ENCODE data around the gene MED13.

Gene MED13

DNA sequence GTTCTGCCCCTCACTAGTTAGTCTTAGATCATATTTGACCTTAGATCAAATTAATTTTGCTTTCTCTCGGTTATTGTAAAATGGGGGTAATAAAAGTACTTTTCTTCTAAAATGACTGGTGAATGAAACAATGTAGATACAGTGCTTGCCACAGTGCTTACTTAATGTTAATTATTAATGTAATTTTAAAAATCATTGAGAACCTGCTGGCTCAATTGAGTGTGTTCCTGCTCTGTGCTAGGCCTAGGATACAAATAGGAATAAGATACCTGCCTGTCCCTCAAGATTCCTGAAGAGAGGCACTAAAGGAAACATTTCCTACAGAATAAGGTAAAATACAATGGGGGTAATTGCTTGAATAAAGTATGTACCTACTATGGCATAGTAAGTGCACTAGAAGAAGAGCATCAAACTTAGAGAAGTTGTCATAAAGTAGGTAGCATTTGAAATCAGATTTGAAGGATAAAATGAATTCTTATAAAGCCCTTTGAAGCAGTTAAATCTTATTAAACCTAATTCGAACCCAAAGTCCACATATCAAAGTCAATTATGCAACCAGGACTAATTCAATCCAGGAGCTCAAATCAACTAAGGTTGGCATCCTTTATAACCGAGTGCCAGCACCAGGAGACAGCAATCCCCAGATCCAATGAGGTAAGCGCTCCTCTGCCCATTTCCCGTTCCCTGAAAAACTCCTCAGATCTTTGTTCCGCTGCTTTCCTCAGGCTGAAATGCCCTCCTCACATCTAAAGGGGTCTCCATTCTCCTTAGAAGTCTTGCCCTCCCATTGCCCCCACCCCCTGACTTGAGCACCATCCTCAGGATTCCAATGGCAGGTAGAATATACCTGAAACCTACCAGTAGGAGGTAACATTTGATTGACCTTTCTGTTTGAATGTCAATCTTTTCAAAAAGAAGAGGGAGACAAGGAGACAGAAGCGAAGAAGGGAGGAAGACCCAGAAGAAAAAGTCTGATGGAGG, 2.4 kb upstream of the MED13 start:
- H3K4me3 ChIP-seq (ENCODE audit: low read depth, low read length): no peak overlapping the region
- DNase-seq (ENCODE audit: low read depth): no peak
- TF ChIP-seq, protein P1, sequence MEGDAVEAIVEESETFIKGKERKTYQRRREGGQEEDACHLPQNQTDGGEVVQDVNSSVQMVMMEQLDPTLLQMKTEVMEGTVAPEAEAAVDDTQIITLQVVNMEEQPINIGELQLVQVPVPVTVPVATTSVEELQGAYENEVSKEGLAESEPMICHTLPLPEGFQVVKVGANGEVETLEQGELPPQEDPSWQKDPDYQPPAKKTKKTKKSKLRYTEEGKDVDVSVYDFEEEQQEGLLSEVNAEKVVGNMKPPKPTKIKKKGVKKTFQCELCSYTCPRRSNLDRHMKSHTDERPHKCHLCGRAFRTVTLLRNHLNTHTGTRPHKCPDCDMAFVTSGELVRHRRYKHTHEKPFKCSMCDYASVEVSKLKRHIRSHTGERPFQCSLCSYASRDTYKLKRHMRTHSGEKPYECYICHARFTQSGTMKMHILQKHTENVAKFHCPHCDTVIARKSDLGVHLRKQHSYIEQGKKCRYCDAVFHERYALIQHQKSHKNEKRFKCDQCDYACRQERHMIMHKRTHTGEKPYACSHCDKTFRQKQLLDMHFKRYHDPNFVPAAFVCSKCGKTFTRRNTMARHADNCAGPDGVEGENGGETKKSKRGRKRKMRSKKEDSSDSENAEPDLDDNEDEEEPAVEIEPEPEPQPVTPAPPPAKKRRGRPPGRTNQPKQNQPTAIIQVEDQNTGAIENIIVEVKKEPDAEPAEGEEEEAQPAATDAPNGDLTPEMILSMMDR (IDR thresholded peaks at IDR 0.05; ENCODE audit: control insufficient read depth, extremely low read depth, insufficient read depth): no peak

GRCh38 chr17:62065611-62066468, 762 bp upstream of the MED13 start:
- DNase-seq (ENCODE audit: low read depth): peak; percentile 87
- H3K4me3 ChIP-seq (ENCODE audit: low read depth, low read length): peak overlapping the region; percentile 92
- TF ChIP-seq, protein P1 (IDR thresholded peaks at IDR 0.05; ENCODE audit: control insufficient read depth, extremely low read depth, insufficient read depth): peak; percentile 79

DNA sequence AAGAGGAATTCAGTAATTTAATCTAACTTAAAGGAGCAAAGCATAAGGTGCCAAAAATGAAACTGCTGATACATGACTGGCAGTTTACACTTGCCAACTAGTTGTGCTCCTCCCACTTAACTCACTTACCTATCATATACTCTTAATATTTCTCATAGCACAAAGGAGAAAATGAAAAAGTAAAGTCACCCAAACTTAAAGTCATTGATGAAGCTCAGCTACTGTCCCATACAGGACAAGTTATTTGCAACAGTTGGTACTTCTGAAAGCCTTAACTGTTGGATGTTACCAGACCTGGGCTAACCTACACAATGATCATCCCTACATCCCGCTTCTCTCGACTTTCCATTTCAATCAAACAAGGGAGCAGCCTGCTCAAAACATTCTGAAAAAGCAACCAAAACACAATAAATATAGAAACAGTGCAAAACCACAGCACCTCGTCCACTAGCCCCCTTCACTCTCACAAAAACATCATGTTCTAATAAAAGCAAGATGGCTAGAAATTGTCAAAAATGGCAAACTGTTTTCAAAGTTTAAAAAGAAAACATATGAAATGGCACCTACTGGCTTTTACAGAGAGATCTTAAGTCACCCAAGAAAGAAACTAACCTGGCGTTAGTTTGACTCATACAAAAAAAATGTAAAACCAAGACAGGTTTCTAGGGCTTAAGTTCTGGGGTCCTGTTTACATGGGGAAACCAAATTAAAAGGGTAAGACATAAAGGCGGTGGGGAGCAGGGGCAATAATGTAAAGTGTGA, 868 bp downstream of the MED13 start:
- DNase-seq (ENCODE audit: low read depth): peak; percentile 28
- TF ChIP-seq, protein P1 (IDR thresholded peaks at IDR 0.05; ENCODE audit: control insufficient read depth, extremely low read depth, insufficient read depth): no peak
- H3K4me3 ChIP-seq (ENCODE audit: low read depth, low read length): peak overlapping the region; percentile 92

DNA sequence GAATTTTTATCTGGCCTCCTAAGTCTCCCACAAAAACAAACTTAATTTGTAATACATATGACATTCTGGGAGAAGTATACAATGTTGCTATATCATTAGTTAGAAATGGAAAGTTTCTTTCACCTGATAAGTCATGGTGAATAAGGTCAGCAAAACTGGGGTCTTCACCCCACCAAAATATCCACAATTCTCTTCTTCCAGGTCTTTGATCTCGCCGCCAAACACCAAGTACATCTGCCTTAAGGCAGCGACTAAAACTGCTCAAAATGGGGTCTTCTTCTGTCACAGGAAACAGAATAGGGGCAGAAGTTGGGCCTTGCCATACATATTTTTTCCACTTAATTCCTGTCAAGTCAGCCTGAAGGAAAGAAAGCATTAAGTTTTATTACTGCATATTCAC, 2.1 kb downstream of the MED13 start:
- H3K4me3 ChIP-seq (ENCODE audit: low read depth, low read length): no peak overlapping the region
- TF ChIP-seq, protein P1 (IDR thresholded peaks at IDR 0.05; ENCODE audit: control insufficient read depth, extremely low read depth, insufficient read depth): no peak
- DNase-seq (ENCODE audit: low read depth): no peak

- TF ChIP-seq, protein P1 (IDR thresholded peaks at IDR 0.05; ENCODE audit: control insufficient read depth, extremely low read depth, insufficient read depth): no peak
- H3K4me3 ChIP-seq (ENCODE audit: low read depth, low read length): peak overlapping the region; percentile 9
- DNase-seq (ENCODE audit: low read depth): peak; percentile 73
Observed at GRCh38 chr17:62062302-62062701, 2.8 kb downstream of the MED13 start.

- TF ChIP-seq, protein P1 (IDR thresholded peaks at IDR 0.05; ENCODE audit: control insufficient read depth, extremely low read depth, insufficient read depth): no peak
- H3K4me3 ChIP-seq (ENCODE audit: low read depth, low read length): no peak overlapping the region
- no peak for DNase-seq (ENCODE audit: low read depth)
Observed at GRCh38 chr17:62059414-62059813, 5.7 kb downstream of the MED13 start.
